Retinal pigment epithelial cell (primary cell): Measurements from ENCODE around the gene LPP.

Experiments
- DNase-seq: peaks from one replicate; pipeline ENCODE4 v3.0.0-alpha.2; 2010; ENCODE audit warnings: low read depth
- H3K4me3 ChIP-seq: 2 replicates; pipeline ENCODE4 v1.5.1; 2011; ENCODE audit warnings: mild to moderate bottlenecking, low read length, control low read depth, moderate library complexity
- CTCF ChIP-seq: conservative IDR thresholded peaks from 2 replicates; pipeline ENCODE4 v1.5.1; 2011; ENCODE audit warnings: low read depth, low read length, control low read depth, inconsistent platforms

LPP gene

GRCh38 chr3:188176476-188176875 is 22.5 kb downstream of the LPP start:
- no peak for TF ChIP-seq CTCF
- no peak for DNase-seq
- no peak overlapping the region for H3K4me3 ChIP-seq

- H3K4me3 ChIP-seq, result no peak overlapping the region
- TF ChIP-seq CTCF, result no peak
- no peak for DNase-seq
Measured at GRCh38 chr3:188176884-188177283, 22.9 kb downstream of the LPP start.

- no peak for DNase-seq
- no peak overlapping the region for H3K4me3 ChIP-seq
- TF ChIP-seq CTCF, result no peak
Measured at GRCh38 chr3:188177721-188178120, 23.8 kb downstream of the LPP start.

GRCh38 chr3:188178293-188178936 is 24.5 kb downstream of the LPP start:
- TF ChIP-seq CTCF, result no peak
- no peak for DNase-seq
- H3K4me3 ChIP-seq, result no peak overlapping the region

- H3K4me3 ChIP-seq, result no peak overlapping the region
- no peak for DNase-seq
- TF ChIP-seq CTCF, result no peak
Measured at GRCh38 chr3:188179006-188179966, 25.3 kb downstream of the LPP start.

- no peak overlapping the region for H3K4me3 ChIP-seq
- no peak for DNase-seq
- no peak for TF ChIP-seq CTCF
Measured at GRCh38 chr3:188180114-188180513, 26.2 kb downstream of the LPP start.

- no peak overlapping the region for H3K4me3 ChIP-seq
- TF ChIP-seq CTCF, result no peak
- peak; percentile 34 for DNase-seq
Measured at GRCh38 chr3:188183452-188183851, 29.5 kb downstream of the LPP start.
